T-helper 22 cell (primary cell): ENCODE results near the gene RETREG2.

Experiments
- DNase-seq: peaks from one replicate; pipeline ENCODE4 v3.0.0-alpha.2; 2020; ENCODE audit warnings: low read depth

RETREG2 gene

DNA sequence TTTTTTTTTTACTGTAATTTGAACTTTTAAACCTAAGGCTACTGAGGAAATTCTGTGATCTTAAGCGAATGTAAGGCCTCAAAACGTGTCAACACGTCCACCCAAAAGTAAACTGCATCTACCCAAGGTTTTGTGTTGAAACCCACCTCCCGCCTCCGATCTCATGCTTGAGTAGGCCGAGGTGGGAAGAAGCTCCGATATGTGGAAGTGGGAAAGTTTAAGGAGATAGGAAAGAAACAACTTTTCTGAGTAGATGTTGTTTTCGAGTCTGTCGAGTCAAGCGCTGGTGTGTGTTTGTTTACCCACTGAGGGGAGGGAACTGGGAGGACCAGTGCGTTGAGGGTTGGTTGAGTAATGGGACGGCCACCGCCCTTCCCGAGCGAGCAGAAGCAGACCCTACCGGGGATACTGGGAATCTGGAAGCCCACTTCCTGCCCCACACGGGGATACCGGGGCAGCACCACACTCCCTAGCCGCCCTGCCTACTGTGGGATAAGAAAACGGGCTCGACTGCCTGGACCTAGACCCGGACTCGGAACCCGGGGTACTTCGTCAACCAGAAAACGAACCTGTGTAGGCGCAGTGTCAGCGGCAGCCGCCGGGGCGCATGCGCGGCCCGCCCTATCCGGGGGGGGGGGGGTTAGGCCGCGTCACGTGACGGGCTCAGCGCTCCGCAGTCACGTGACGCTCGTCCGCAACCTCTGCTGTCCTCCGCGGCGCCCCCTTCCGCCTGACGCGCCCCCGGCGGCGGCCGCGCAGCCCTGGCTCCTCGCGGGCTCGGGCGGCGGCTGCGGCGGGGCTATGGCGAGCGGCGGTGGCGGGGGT, at the start of gene RETREG2:
TSS of gene RETREG2 (plus strand) at position 724 of the 825 bp plus-strand sequence. CDS start at position 802, 78 bp downstream.
- peak; percentile 76 for DNase-seq

- no peak for DNase-seq
These were observed 49.7 kb upstream of the RETREG2 start for GRCh38 chr2:219128396-219128795.

GRCh38 chr2:219129589-219129988, 48.5 kb upstream of the RETREG2 start:
- no peak for DNase-seq

GRCh38 chr2:219131327-219131726, 46.7 kb upstream of the RETREG2 start:
- no peak for DNase-seq

DNA sequence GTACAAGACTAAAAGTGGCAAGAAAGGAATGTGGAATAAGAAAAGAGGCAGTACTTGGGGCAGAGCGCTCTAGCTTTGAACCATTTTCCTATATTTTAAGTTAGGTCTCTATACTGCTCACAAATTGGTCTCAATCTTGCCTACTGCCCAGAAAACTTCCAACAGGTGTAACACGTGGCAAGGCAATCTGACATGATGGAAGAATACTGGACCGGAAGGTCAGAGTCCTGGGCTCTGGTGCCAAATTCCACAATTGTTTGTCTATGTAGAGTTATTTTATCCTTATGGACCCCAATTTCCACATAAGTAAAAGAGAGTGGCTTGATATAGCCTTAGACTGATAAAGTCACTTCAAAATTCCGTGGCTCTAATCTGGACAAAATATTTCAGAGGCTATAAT, 46.3 kb upstream of the RETREG2 start:
- DNase-seq, result no peak

- no peak for DNase-seq
These were observed 44.1 kb upstream of the RETREG2 start for GRCh38 chr2:219133976-219134375.

DNA sequence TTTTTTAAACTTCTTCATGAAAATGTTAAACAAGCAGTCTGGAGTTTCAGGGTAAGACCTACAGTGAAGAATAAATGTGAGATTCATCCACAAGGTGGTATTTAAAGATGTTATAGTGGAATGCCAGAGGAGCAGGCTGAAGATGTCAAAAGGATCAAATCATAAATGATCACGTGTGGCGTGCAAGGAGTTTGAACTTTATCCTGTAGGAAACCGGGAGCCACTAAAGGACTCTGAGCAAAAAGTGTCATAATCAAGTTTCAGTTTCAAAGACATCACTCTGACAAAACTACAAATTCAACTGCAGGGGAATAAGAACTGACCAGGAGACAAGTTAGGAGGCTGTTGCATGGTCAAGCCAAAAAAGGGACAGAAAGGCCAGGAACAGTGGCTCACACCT, 37.4 kb upstream of the RETREG2 start:
- DNase-seq, result no peak

GRCh38 chr2:219142329-219142728, 35.7 kb upstream of the RETREG2 start:
- no peak for DNase-seq

DNA sequence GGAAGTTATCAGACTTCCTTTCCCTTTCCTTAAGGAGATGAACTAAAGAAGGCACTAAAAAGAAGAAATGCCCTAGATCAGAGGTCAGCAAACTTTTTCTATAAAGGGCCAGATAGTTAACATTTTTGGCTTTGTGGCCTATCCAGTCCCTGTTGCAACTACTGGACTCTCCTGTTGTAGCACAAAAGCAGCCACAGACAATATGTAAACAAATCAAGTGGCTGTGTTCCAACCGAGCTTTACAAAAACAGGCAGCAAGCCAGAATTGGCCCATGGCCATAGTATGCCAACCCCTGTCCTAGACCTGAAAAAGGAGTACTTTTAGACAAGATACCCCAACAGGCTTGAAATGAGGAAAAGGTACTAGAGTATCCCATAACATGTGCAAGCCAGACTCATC, 28.4 kb upstream of the RETREG2 start:
- DNase-seq, result no peak

- no peak for DNase-seq
These were observed 22.9 kb upstream of the RETREG2 start for GRCh38 chr2:219155054-219155644.

DNA sequence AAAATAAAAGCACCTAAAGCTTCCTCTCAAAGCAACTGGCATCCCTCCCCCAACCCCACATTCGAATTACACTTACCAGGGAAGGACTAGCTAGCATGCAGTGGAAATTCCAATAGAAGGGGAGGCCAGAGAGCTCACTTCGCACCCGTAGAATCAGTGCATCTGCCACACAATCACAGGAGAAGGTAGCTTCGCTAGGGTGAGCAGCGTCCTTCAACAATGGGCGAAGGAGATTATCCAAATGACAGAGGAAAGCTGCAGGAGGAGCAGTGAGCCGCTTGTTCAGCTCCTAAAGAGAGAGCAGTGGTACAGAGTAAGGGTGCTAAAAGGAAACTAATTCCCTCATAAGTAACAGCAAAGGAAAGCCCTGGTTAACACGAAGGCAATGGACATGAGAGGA, 20.7 kb upstream of the RETREG2 start:
- no peak for DNase-seq

DNA sequence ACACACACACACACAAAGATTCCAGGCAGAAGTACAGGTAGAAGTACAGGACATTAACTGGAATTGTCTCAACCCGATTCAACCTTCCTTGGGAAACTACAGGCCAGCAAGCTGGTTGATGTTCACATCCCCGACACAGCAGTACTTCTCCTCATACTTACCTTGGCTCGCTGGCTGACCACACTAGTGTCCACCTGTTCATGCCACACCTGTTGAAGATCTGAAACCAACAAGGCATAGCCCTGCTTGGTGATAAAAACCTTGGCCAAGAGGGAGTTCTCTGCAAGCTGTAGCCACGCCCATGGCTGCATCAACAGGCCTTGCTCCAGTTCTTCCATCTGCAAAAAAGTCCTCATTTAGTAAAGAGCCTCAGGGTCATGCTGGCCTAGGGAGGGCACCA, 20.1 kb upstream of the RETREG2 start:
- no peak for DNase-seq

DNA sequence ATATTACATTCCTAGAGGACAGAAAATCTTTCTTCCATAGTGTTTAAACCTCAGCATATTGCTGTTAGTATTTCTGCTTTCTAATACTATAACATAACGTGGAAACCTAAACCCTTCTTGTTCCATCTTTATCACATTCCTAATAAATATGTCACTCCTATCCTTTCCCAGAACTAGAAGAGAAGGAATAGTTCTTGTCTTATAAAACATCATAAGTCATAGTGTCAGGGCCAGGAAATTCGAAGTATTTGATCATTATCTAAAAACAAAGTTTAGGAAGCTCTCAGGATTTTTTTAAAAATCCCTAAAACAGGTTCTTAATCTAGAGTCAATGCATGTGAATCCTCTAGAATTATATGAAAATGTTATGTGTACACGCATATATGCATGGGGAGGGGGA, 19.5 kb upstream of the RETREG2 start:
- DNase-seq, result no peak

GRCh38 chr2:219159771-219160185, 18.3 kb upstream of the RETREG2 start:
- no peak for DNase-seq

- DNase-seq, result peak; percentile 80
These were observed 17.7 kb upstream of the RETREG2 start, which contains the start of gene NHEJ1 for GRCh38 chr2:219160186-219161017. NHEJ1 (minus strand) TSS chr2:219160815; CDS start chr2:219158362, 2,453 bp downstream.

DNA sequence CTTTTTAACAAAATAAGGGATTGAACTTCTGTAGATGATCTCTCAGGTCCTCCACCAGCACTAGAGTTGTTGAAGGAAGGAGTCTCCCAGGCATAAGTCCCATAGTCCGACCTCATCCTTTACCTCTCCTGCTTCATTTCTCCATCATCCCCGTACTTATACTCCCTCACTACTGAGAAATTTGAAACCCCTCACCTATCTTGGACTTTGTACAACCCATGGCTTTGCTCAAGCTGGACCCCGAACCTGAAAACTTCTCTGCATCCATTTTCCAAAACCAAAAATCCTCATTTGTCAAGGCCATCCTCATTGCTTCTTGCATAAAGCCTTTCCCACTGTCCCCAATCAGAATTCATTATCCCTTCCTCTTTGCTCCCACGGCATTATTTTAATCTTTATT, 17.0 kb upstream of the RETREG2 start:
- no peak for DNase-seq

GRCh38 chr2:219163156-219163555, 14.9 kb upstream of the RETREG2 start:
- no peak for DNase-seq

DNA sequence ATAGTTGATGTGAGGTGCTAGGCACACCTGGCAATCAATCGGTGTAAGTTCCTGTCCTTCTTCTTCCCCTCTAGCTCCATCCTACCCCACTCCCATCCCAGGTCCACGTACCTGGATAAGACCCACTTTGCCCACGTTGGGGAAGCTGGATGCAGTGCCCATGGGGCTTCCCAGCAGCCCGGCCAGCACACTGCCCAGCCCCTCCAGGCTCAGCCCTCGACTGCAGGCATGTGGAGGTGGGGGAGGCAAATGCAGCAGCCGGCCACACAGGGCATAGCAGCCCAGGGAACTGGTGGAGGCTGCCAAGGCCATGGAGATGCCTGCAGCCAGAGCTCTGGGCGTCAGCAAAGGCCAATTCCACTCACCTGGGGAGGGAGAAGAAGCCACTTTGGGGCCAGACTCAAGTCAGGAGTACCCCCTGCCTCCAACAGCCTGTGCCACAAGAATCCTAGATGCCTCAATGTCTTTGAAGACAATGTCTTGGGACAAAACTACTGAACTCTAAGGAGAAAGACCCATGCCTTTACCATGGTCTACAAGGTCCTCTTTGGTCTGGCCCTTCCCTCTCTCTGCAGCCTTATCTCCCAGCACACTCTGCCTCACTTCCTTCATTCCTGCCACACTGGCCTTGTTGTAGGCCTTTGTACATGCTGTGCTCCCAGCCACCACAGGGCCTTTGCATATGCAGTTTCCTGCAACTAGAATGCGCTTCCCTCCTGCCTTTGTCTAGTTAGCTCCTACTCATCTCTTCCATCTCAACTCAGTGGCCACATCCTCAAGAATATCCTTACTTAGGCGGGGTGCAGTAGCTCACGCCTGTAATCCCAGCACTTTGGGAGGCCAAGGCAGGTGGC, 12.8 kb upstream of the RETREG2 start:
- no peak for DNase-seq

DNA sequence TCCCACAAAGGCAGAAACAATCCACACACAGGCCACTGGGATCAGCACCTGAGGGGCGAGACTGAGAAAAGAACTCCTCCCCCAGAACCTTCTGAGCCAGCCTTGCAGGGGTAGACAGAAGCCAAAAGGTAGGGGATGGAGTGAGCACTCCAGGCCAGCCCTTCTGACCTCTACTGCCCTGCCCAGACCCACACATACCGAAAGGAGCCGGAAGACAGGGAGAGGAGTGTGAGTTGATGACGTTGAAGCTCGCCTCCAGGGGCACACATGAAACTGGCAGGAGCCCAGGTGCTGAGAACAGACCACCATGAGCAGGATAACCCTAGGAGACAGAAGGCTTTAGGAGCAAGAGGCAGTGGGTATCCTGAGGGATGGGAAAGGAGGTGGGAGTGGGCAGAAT, 10.1 kb upstream of the RETREG2 start:
- DNase-seq, result no peak

DNA sequence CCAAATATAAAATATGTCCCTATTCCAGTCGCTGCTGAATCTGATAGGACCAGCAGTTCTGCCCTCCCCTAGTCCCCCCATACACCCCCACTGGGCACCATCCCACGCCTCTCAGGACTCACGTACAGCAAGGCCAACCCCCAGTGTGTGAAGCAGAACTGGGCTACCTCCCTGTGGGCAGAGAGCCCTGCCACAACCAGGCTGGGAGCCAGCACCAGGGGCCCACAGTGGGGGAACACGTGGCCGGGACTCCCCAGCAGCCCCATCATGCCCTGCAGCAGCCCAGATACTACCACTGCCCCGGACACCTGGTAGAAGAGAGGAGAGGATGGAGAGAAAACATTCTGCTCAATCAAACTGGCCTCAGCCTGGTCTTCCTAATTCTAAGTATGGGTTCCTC, 9.5 kb upstream of the RETREG2 start:
- no peak for DNase-seq

GRCh38 chr2:219168932-219169331, 9.1 kb upstream of the RETREG2 start:
- DNase-seq, result no peak
